ENCODE measurements around the gene IREB2. TPM values are rescaled to one million over a fixed set of nuclear protein-coding genes. Genes with fewer than 3 reads are reported as not detected.

IREB2 gene
- total RNA-seq, 2 donors from 2014 or later: 81.4 to 92.6 TPM

DNA sequence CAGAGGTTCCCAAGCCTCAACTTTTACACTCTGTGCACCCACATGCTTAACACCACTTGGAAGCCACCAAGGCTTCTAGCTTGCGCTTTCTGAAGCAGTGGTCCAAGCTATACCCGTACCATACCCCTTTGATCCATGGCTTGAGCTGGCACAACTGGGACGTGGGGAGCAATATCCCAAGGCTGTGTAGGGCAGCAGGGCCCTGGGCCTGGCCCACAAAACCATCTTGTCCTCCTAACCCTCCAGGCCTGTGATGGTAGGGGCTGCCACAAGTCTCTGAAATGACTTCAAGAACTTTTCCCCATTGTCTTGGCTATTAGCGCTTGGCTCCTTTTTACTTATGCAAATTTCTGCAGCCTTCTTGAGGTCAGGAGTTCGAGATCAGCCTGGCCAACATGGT lies 86.2 kb downstream of the IREB2 start:
- H3K36me3 Mint-ChIP-seq (ENCODE audit: low read depth): peaks cover 7% of the 10 kb centered on the region
- H3K4me1 ChIP-seq (ENCODE audit: control insufficient read depth, insufficient read depth, low read length): no peaks in the 10 kb centered on the region
- H3K27ac ChIP-seq (ENCODE audit: low read depth, low read length): no peak overlapping the region
- H3K9ac ChIP-seq (ENCODE audit: extremely low read depth, low read length, poor library complexity, severe bottlenecking): no peak overlapping the region
- TF ChIP-seq, protein P1, sequence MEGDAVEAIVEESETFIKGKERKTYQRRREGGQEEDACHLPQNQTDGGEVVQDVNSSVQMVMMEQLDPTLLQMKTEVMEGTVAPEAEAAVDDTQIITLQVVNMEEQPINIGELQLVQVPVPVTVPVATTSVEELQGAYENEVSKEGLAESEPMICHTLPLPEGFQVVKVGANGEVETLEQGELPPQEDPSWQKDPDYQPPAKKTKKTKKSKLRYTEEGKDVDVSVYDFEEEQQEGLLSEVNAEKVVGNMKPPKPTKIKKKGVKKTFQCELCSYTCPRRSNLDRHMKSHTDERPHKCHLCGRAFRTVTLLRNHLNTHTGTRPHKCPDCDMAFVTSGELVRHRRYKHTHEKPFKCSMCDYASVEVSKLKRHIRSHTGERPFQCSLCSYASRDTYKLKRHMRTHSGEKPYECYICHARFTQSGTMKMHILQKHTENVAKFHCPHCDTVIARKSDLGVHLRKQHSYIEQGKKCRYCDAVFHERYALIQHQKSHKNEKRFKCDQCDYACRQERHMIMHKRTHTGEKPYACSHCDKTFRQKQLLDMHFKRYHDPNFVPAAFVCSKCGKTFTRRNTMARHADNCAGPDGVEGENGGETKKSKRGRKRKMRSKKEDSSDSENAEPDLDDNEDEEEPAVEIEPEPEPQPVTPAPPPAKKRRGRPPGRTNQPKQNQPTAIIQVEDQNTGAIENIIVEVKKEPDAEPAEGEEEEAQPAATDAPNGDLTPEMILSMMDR (conservative IDR thresholded peaks at IDR 0.05): no peak
- peaks cover 4% of the 10 kb centered on the region for H3K27me3 Mint-ChIP-seq (ENCODE audit: insufficient read depth)
- no peaks in the 10 kb centered on the region for H3K27me3 ChIP-seq (ENCODE audit: control insufficient read depth, insufficient read depth, low read length, poor library complexity, severe bottlenecking)
- H3K4me3 Mint-ChIP-seq: no peak overlapping the region
- no peaks in the 10 kb centered on the region for H3K36me3 ChIP-seq (ENCODE audit: control insufficient read depth, insufficient read depth, low read length)
- no peak overlapping the region for H3K4me3 ChIP-seq (ENCODE audit: low read length)
- 84 to 93% methylated on average over 2 to 5 of the region's 5 CpGs for WGBS, 2 experiments (ENCODE audit: insufficient coverage in 1 of 2, insufficient read length in 1 of 2)
- peaks cover 11% of the 10 kb centered on the region for H3K9me3 ChIP-seq (ENCODE audit: control insufficient read depth, low read length)
- peaks cover 4% of the 10 kb centered on the region for H3K4me1 Mint-ChIP-seq
- peaks cover 39% of the 10 kb centered on the region for H3K9me3 Mint-ChIP-seq
- no peak overlapping the region for H3K27ac Mint-ChIP-seq
- no peak for DNase-seq

DNA sequence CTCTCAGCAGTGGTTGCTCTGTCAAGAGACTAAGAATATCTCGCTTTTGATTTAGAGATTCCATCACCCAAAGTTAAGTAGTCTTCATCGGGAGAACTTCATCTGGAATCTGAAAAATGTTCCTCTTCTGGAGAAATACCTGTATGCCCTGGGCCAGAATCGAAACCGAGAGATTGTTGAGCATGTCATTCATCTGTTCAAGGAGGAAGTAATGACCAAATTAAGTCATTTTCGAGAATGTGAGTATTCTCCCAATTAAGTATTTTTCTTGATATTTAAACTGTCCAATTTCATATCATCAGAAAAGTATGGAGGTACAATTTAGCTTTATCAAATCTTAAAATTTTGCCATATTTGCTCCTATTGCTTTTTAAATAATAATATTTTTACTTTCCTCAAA lies 89.3 kb downstream of the IREB2 start:
- H3K27ac ChIP-seq (ENCODE audit: low read depth, low read length): no peak overlapping the region
- Mint-ChIP-seq H3K27ac (no peak overlapping the region), H3K36me3 (ENCODE audit: low read depth) (peaks cover 7% of the 10 kb centered on the region), H3K4me1 (no peaks in the 10 kb centered on the region), H3K4me3 (no peak overlapping the region), H3K9me3 (peaks cover 37% of the 10 kb centered on the region), H3K27me3 (ENCODE audit: insufficient read depth) (peaks cover 4% of the 10 kb centered on the region)
- H3K9ac ChIP-seq (ENCODE audit: extremely low read depth, low read length, poor library complexity, severe bottlenecking): no peak overlapping the region
- H3K9me3 ChIP-seq (ENCODE audit: control insufficient read depth, low read length): peaks cover 11% of the 10 kb centered on the region
- H3K4me3 ChIP-seq (ENCODE audit: low read length): no peak overlapping the region
- TF ChIP-seq, protein P1 (conservative IDR thresholded peaks at IDR 0.05): no peak
- DNase-seq: no peak
- WGBS, 2 experiments (ENCODE audit: insufficient coverage in 1 of 2, insufficient read length in 1 of 2): 83 to 95% methylated on average over 4 to 5 of the region's 5 CpGs
- no peaks in the 10 kb centered on the region for H3K4me1 ChIP-seq (ENCODE audit: control insufficient read depth, insufficient read depth, low read length)
- no peaks in the 10 kb centered on the region for H3K27me3 ChIP-seq (ENCODE audit: control insufficient read depth, insufficient read depth, low read length, poor library complexity, severe bottlenecking)
- no peaks in the 10 kb centered on the region for H3K36me3 ChIP-seq (ENCODE audit: control insufficient read depth, insufficient read depth, low read length)

DNA sequence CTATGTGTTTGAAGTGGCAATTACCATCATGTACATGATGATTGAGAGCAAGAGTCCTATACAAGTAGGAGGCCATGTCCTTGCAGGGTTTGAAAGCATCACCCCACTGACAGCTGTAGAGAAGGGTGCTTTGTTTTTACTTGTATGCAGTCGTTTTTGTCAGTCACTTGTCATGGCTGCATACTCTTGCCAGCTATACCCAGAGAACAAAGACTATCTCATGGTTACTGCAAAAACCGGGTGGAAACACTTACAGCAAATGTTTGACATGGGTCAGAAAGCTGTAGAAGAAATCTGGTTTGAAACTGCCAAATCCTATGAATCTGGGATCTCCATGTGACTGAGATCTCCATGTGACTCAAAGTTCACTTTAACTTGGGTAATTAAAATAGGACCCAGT lies 95.3 kb downstream of the IREB2 start:
- peaks cover 3% of the 10 kb centered on the region for H3K9me3 Mint-ChIP-seq
- no peak overlapping the region for H3K27ac Mint-ChIP-seq
- H3K4me1 Mint-ChIP-seq: no peaks in the 10 kb centered on the region
- DNase-seq: no peak
- H3K36me3 Mint-ChIP-seq (ENCODE audit: low read depth): no peaks in the 10 kb centered on the region
- Histone ChIP-seq H3K4me3 (ENCODE audit: low read length) (no peak overlapping the region), H3K36me3 (ENCODE audit: control insufficient read depth, insufficient read depth, low read length) (no peaks in the 10 kb centered on the region), H3K9ac (ENCODE audit: extremely low read depth, low read length, poor library complexity, severe bottlenecking) (no peak overlapping the region), H3K27ac (ENCODE audit: low read depth, low read length) (no peak overlapping the region), H3K27me3 (ENCODE audit: control insufficient read depth, insufficient read depth, low read length, poor library complexity, severe bottlenecking) (no peaks in the 10 kb centered on the region), H3K9me3 (ENCODE audit: control insufficient read depth, low read length) (no peaks in the 10 kb centered on the region), H3K4me1 (ENCODE audit: control insufficient read depth, insufficient read depth, low read length) (no peaks in the 10 kb centered on the region)
- TF ChIP-seq, protein P1 (conservative IDR thresholded peaks at IDR 0.05): no peak
- no peaks in the 10 kb centered on the region for H3K27me3 Mint-ChIP-seq (ENCODE audit: insufficient read depth)
- no peak overlapping the region for H3K4me3 Mint-ChIP-seq
- WGBS, 2 experiments (ENCODE audit: insufficient coverage in 1 of 2, insufficient read length in 1 of 2): 56 to 68% methylated on average over 1 to 2 of the region's 2 CpGs

Measured in endodermal cell (in vitro differentiated cells).